ENCODE measurements around the gene LRRTM2.
"Not testable (repeated sequence)": the region's sequence is repeated elsewhere in the genome, so short reads cannot be mapped to it uniquely, and the experiment has no call there.

The LRRTM2 gene

GRCh38 chr5:138874771-138875551 lies at the start of gene LRRTM2:
Gene LRRTM2, minus strand, starts transcription at chr5:138875335. Its CDS starts 424 bp downstream, at chr5:138874911.
- DNase-seq (ENCODE audit: low read depth in 2 of 2, low spot score in 1 of 2): no peak

GRCh38 chr5:138922494-138922893 lies 47.4 kb upstream of the LRRTM2 start:
- no peak for DNase-seq (ENCODE audit: low read depth in 2 of 2, low spot score in 1 of 2)

GRCh38 chr5:138921362-138921761 lies 46.2 kb upstream of the LRRTM2 start:
- not testable (repeated sequence) for DNase-seq (ENCODE audit: low read depth in 2 of 2, low spot score in 1 of 2)

- no peak for DNase-seq (ENCODE audit: low read depth in 2 of 2, low spot score in 1 of 2)
These were observed 45.0 kb upstream of the LRRTM2 start for GRCh38 chr5:138920181-138920580.

GRCh38 chr5:138918686-138919085 lies 43.6 kb upstream of the LRRTM2 start:
- no peak for DNase-seq (ENCODE audit: low read depth in 2 of 2, low spot score in 1 of 2)

GRCh38 chr5:138914338-138914737 lies 39.2 kb upstream of the LRRTM2 start:
- DNase-seq (ENCODE audit: low read depth in 2 of 2, low spot score in 1 of 2): no peak

- no peak for DNase-seq (ENCODE audit: low read depth in 2 of 2, low spot score in 1 of 2)
These were observed 38.6 kb upstream of the LRRTM2 start for GRCh38 chr5:138913773-138914172.

- DNase-seq (ENCODE audit: low read depth in 2 of 2, low spot score in 1 of 2): no peak
These were observed 37.0 kb upstream of the LRRTM2 start for GRCh38 chr5:138912093-138912492.

- no peak for DNase-seq (ENCODE audit: low read depth in 2 of 2, low spot score in 1 of 2)
These were observed 36.3 kb upstream of the LRRTM2 start for GRCh38 chr5:138911441-138911840.

- DNase-seq (ENCODE audit: low read depth in 2 of 2, low spot score in 1 of 2): no peak
These were observed 35.5 kb upstream of the LRRTM2 start for GRCh38 chr5:138910546-138911185.

- DNase-seq (ENCODE audit: low read depth in 2 of 2, low spot score in 1 of 2): no peak
These were observed 34.6 kb upstream of the LRRTM2 start for GRCh38 chr5:138909734-138910133.

GRCh38 chr5:138905541-138905940 lies 30.4 kb upstream of the LRRTM2 start:
- no peak for DNase-seq (ENCODE audit: low read depth in 2 of 2, low spot score in 1 of 2)

GRCh38 chr5:138903130-138903775 lies 28.1 kb upstream of the LRRTM2 start:
- DNase-seq (ENCODE audit: low read depth in 2 of 2, low spot score in 1 of 2): no peak

GRCh38 chr5:138901716-138902115 lies 26.6 kb upstream of the LRRTM2 start:
- DNase-seq (ENCODE audit: low read depth in 2 of 2, low spot score in 1 of 2): no peak

GRCh38 chr5:138900281-138900965 lies 25.3 kb upstream of the LRRTM2 start:
- DNase-seq (ENCODE audit: low read depth in 2 of 2, low spot score in 1 of 2): no peak

GRCh38 chr5:138898742-138899141 lies 23.6 kb upstream of the LRRTM2 start:
- no peak for DNase-seq (ENCODE audit: low read depth in 2 of 2, low spot score in 1 of 2)

- no peak for DNase-seq (ENCODE audit: low read depth in 2 of 2, low spot score in 1 of 2)
These were observed 23.2 kb upstream of the LRRTM2 start for GRCh38 chr5:138898299-138898698.

- no peak for DNase-seq (ENCODE audit: low read depth in 2 of 2, low spot score in 1 of 2)
These were observed 20.8 kb upstream of the LRRTM2 start for GRCh38 chr5:138895918-138896317.

- no peak for DNase-seq (ENCODE audit: low read depth in 2 of 2, low spot score in 1 of 2)
These were observed 15.5 kb upstream of the LRRTM2 start for GRCh38 chr5:138890644-138891043.

GRCh38 chr5:138889994-138890393 lies 14.9 kb upstream of the LRRTM2 start:
- DNase-seq (ENCODE audit: low read depth in 2 of 2, low spot score in 1 of 2): no peak

- DNase-seq (ENCODE audit: low read depth in 2 of 2, low spot score in 1 of 2): no peak
These were observed 9.4 kb upstream of the LRRTM2 start for GRCh38 chr5:138884554-138884953.

- no peak for DNase-seq (ENCODE audit: low read depth in 2 of 2, low spot score in 1 of 2)
These were observed 9.0 kb upstream of the LRRTM2 start for GRCh38 chr5:138884094-138884493.

Data from stimulated activated CD8-positive, alpha-beta memory T cell treated with anti-CD3 and anti-CD28 coated beads, Interleukin-4, amount 100 ng/mL, for 1 hour (primary cell).